NB4 (cell line): ENCODE measurements around the gene TRIM23.

Source experiments
- MYC ChIP-seq: IDR thresholded peaks from 2 replicates; pipeline ENCODE4 v1.6.1; 2011; ENCODE audit warnings: low read depth, low read length
- POLR2A ChIP-seq: IDR thresholded peaks from 2 replicates; pipeline ENCODE4 v1.6.1; 2011; ENCODE audit warnings: mild to moderate bottlenecking; ENCODE audit not compliant: insufficient read length; ENCODE audit errors: extremely low read depth
- TF ChIP-seq, protein P1 (sequence below): IDR thresholded peaks from one replicate; pipeline ENCODE4 v1.5.1; 2012; ENCODE audit warnings: low read depth, low read length
- TF ChIP-seq, protein P2 (sequence below): IDR thresholded peaks from 2 replicates; pipeline ENCODE4 v1.6.1; 2011; ENCODE audit warnings: low read depth, low read length

DNA sequence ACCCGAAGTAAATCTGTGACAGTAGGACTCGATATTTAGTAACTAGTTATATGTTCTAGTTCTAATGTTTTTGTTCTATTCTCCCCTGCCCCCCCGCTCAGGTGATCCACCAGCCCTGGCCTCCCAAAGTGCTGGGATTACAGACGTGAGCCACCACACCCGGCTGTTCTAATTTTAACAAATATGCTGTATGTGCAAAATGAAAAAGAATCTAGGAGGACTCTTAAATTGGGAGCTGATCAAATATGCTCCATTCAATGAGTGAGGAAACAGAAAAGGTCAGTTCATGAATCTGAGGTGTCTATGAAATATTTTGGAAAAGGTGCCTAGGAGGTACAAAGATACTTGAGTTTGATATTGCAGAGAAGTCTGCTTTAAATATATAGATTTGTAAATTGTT is 78.0 kb downstream of the TRIM23 start:
- TF ChIP-seq, protein P1, sequence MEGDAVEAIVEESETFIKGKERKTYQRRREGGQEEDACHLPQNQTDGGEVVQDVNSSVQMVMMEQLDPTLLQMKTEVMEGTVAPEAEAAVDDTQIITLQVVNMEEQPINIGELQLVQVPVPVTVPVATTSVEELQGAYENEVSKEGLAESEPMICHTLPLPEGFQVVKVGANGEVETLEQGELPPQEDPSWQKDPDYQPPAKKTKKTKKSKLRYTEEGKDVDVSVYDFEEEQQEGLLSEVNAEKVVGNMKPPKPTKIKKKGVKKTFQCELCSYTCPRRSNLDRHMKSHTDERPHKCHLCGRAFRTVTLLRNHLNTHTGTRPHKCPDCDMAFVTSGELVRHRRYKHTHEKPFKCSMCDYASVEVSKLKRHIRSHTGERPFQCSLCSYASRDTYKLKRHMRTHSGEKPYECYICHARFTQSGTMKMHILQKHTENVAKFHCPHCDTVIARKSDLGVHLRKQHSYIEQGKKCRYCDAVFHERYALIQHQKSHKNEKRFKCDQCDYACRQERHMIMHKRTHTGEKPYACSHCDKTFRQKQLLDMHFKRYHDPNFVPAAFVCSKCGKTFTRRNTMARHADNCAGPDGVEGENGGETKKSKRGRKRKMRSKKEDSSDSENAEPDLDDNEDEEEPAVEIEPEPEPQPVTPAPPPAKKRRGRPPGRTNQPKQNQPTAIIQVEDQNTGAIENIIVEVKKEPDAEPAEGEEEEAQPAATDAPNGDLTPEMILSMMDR, result no peak
- TF ChIP-seq POLR2A (no peak), MYC (no peak)
- TF ChIP-seq, protein P2, sequence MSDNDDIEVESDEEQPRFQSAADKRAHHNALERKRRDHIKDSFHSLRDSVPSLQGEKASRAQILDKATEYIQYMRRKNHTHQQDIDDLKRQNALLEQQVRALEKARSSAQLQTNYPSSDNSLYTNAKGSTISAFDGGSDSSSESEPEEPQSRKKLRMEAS, result no peak
